HUES48 (cell line): ENCODE data around the gene HIPK1.

Experiments used
- H3K27ac ChIP-seq: one replicate; pipeline ENCODE4 v1.7.0; 2013; ENCODE audit warnings: low read depth, low read length, inconsistent platforms
- H3K27me3 ChIP-seq: 2 replicates; pipeline ENCODE4 v1.6.1; 2013; ENCODE audit warnings: mild to moderate bottlenecking, low read length; ENCODE audit not compliant: control insufficient read depth, insufficient read depth
- H3K36me3 ChIP-seq: 2 replicates; pipeline ENCODE4 v1.6.1; 2013; ENCODE audit warnings: low read length; ENCODE audit not compliant: control insufficient read depth, insufficient read depth
- H3K4me1 ChIP-seq: 2 replicates; pipeline ENCODE4 v1.6.1; 2013; ENCODE audit warnings: mild to moderate bottlenecking, low read length; ENCODE audit not compliant: control insufficient read depth, insufficient read depth
- H3K4me3 ChIP-seq: 2 replicates; pipeline ENCODE4 v1.5.1; 2013; ENCODE audit warnings: mild to moderate bottlenecking, low read depth, low read length
- H3K9ac ChIP-seq: 2 replicates; pipeline ENCODE4 v1.6.1; 2013; ENCODE audit warnings: mild to moderate bottlenecking, low read depth, low read length, moderate library complexity
- H3K9me3 ChIP-seq: 2 replicates; pipeline ENCODE4 v1.6.1; 2013; ENCODE audit warnings: low read length; ENCODE audit not compliant: control insufficient read depth, insufficient read depth

Gene HIPK1

GRCh38 chr1:113916974-113917373, 12.2 kb upstream of the HIPK1 start:
- Histone ChIP-seq H3K9me3 (no peaks in the 10 kb centered on the region), H3K27ac (no peak overlapping the region), H3K36me3 (peaks cover 7% of the 10 kb centered on the region), H3K9ac (no peak overlapping the region), H3K4me3 (no peak overlapping the region), H3K4me1 (no peaks in the 10 kb centered on the region), H3K27me3 (no peaks in the 10 kb centered on the region)

GRCh38 chr1:113917400-113918082, 11.6 kb upstream of the HIPK1 start:
- H3K27ac ChIP-seq = no peak overlapping the region
- H3K9me3 ChIP-seq = no peaks in the 10 kb centered on the region
- no peak overlapping the region for H3K9ac ChIP-seq
- H3K4me1 ChIP-seq = no peaks in the 10 kb centered on the region
- H3K27me3 ChIP-seq = no peaks in the 10 kb centered on the region
- H3K4me3 ChIP-seq = no peak overlapping the region
- H3K36me3 ChIP-seq = 0 out of 2 replicates have a peak, but pooled peaks cover 2% of the 10 kb centered on the region

- H3K9me3 ChIP-seq = no peaks in the 10 kb centered on the region
- H3K4me1 ChIP-seq = no peaks in the 10 kb centered on the region
- no peak overlapping the region for H3K9ac ChIP-seq
- H3K4me3 ChIP-seq = no peak overlapping the region
- no peaks in the 10 kb centered on the region for H3K36me3 ChIP-seq
- H3K27ac ChIP-seq = no peak overlapping the region
- no peaks in the 10 kb centered on the region for H3K27me3 ChIP-seq
Measured at GRCh38 chr1:113918243-113918642, 10.9 kb upstream of the HIPK1 start.

- H3K9me3 ChIP-seq = no peaks in the 10 kb centered on the region
- no peaks in the 10 kb centered on the region for H3K27me3 ChIP-seq
- H3K4me1 ChIP-seq = no peaks in the 10 kb centered on the region
- no peaks in the 10 kb centered on the region for H3K36me3 ChIP-seq
- no peak overlapping the region for H3K27ac ChIP-seq
- H3K9ac ChIP-seq = no peak overlapping the region
- no peak overlapping the region for H3K4me3 ChIP-seq
Measured at GRCh38 chr1:113922957-113923356, 6.2 kb upstream of the HIPK1 start.

- H3K4me3 ChIP-seq = no peak overlapping the region
- no peak overlapping the region for H3K27ac ChIP-seq
Measured at GRCh38 chr1:113924473-113924872, 4.7 kb upstream of the HIPK1 start.

GRCh38 chr1:113928187-113928930, 765 bp upstream of the HIPK1 start:
- Histone ChIP-seq H3K36me3 (no peaks in the 10 kb centered on the region), H3K4me3 (peak overlapping the region; percentile 96), H3K4me1 (peaks cover 17% of the 10 kb centered on the region), H3K9ac (no peak overlapping the region), H3K9me3 (no peaks in the 10 kb centered on the region), H3K27me3 (no peaks in the 10 kb centered on the region), H3K27ac (peak overlapping the region; percentile 22)

More at GRCh38 chr1:113924473-113924872, 4.7 kb upstream of the HIPK1 start:
- Histone ChIP-seq H3K9ac (no peak overlapping the region), H3K4me1 (no peaks in the 10 kb centered on the region), H3K36me3 (no peaks in the 10 kb centered on the region), H3K27me3 (no peaks in the 10 kb centered on the region), H3K9me3 (no peaks in the 10 kb centered on the region)

GRCh38 chr1:113929750-113930498, 800 bp downstream of the HIPK1 start:
- peak overlapping the region; percentile 84 for H3K27ac ChIP-seq
- no peaks in the 10 kb centered on the region for H3K27me3 ChIP-seq
- peaks cover 17% of the 10 kb centered on the region for H3K4me1 ChIP-seq
- no peaks in the 10 kb centered on the region for H3K9me3 ChIP-seq
- peak overlapping the region; percentile 67 for H3K9ac ChIP-seq
- peak overlapping the region; percentile 96 for H3K4me3 ChIP-seq
- no peaks in the 10 kb centered on the region for H3K36me3 ChIP-seq

GRCh38 chr1:113930499-113931161, 1.5 kb downstream of the HIPK1 start:
- Histone ChIP-seq H3K36me3 (no peaks in the 10 kb centered on the region), H3K4me3 (peak overlapping the region; percentile 96), H3K9ac (no peak overlapping the region), H3K27me3 (no peaks in the 10 kb centered on the region), H3K9me3 (no peaks in the 10 kb centered on the region), H3K27ac (peak overlapping the region; percentile 84), H3K4me1 (peaks cover 18% of the 10 kb centered on the region)

- Histone ChIP-seq H3K9me3 (no peaks in the 10 kb centered on the region), H3K27ac (no peak overlapping the region), H3K27me3 (no peaks in the 10 kb centered on the region), H3K9ac (no peak overlapping the region), H3K4me1 (peaks cover 23% of the 10 kb centered on the region), H3K36me3 (no peaks in the 10 kb centered on the region), H3K4me3 (peak overlapping the region; percentile 96)
Measured at GRCh38 chr1:113931451-113931851, 2.3 kb downstream of the HIPK1 start.

GRCh38 chr1:113934006-113934405, 4.9 kb downstream of the HIPK1 start:
- H3K27me3 ChIP-seq = no peaks in the 10 kb centered on the region
- no peaks in the 10 kb centered on the region for H3K9me3 ChIP-seq
- peaks cover 33% of the 10 kb centered on the region for H3K4me1 ChIP-seq
- no peak overlapping the region for H3K27ac ChIP-seq
- no peak overlapping the region for H3K4me3 ChIP-seq
- H3K36me3 ChIP-seq = no peaks in the 10 kb centered on the region
- no peak overlapping the region for H3K9ac ChIP-seq
